Forelimb muscle (tissue), 1 donor: ENCODE measurements around the gene PTPRK. TPM values are rescaled to one million over a fixed set of nuclear protein-coding genes. Genes with fewer than 3 reads are reported as not detected.

Experiments
- DNase-seq: peaks from one replicate; pipeline ENCODE4 v3.0.0-alpha.2; 2013; ENCODE audit warnings: low read depth
- polyA plus RNA-seq: library from polyadenylated mRNA; unstranded; fragments of 120-200 nt; gene quantifications from one replicate; pipeline ENCODE4 v1.2.1, GENCODE V29; 2013; ENCODE audit not compliant: insufficient read length

Gene PTPRK
- polyA plus RNA-seq, 1 donor = 15.6 TPM

- DNase-seq = no peak
Observed at GRCh38 chr6:128246472-128247260, 273.7 kb downstream of the PTPRK start.

- DNase-seq = no peak
Observed at GRCh38 chr6:128244751-128245405, 275.5 kb downstream of the PTPRK start.

- DNase-seq = no peak
Observed at GRCh38 chr6:128242765-128243403, 277.5 kb downstream of the PTPRK start.

- DNase-seq = no peak
Observed at GRCh38 chr6:128241216-128241615, 279.2 kb downstream of the PTPRK start.

GRCh38 chr6:128240024-128240428, 280.4 kb downstream of the PTPRK start:
- no peak for DNase-seq

- no peak for DNase-seq
Observed at GRCh38 chr6:128239146-128239545, 281.3 kb downstream of the PTPRK start.

GRCh38 chr6:128238225-128238624, 282.2 kb downstream of the PTPRK start:
- no peak for DNase-seq

GRCh38 chr6:128235556-128235955, 284.8 kb downstream of the PTPRK start:
- no peak for DNase-seq

GRCh38 chr6:128233531-128233930, 286.9 kb downstream of the PTPRK start:
- no peak for DNase-seq

- DNase-seq = no peak
Observed at GRCh38 chr6:128230267-128230989, 290.0 kb downstream of the PTPRK start.

GRCh38 chr6:128225612-128226011, 294.8 kb downstream of the PTPRK start:
- no peak for DNase-seq

- no peak for DNase-seq
Observed at GRCh38 chr6:128216917-128217316, 303.5 kb downstream of the PTPRK start.

- no peak for DNase-seq
Observed at GRCh38 chr6:128209771-128210170, 310.6 kb downstream of the PTPRK start.

- DNase-seq = no peak
Observed at GRCh38 chr6:128208851-128209580, 311.4 kb downstream of the PTPRK start.

- DNase-seq = no peak
Observed at GRCh38 chr6:128208078-128208477, 312.3 kb downstream of the PTPRK start.

- DNase-seq = no peak
Observed at GRCh38 chr6:128206610-128207426, 313.6 kb downstream of the PTPRK start.

GRCh38 chr6:128204616-128205015, 315.8 kb downstream of the PTPRK start:
- no peak for DNase-seq

GRCh38 chr6:128202169-128202765, 318.1 kb downstream of the PTPRK start:
- DNase-seq = no peak

GRCh38 chr6:128200789-128201188, 319.6 kb downstream of the PTPRK start:
- DNase-seq = no peak

GRCh38 chr6:128199461-128199860, 320.9 kb downstream of the PTPRK start:
- DNase-seq = no peak
